Hepatic stellate cell (primary cell): ENCODE measurements around the gene ZNF451.
"Not testable (repeated sequence)": the region's sequence is repeated elsewhere in the genome, so short reads cannot be mapped to it uniquely, and the experiment has no call there.

Source experiments
- DNase-seq: peaks from one replicate; pipeline ENCODE4 v3.0.0; 2011; ENCODE audit warnings: low spot score

Gene ZNF451

DNA sequence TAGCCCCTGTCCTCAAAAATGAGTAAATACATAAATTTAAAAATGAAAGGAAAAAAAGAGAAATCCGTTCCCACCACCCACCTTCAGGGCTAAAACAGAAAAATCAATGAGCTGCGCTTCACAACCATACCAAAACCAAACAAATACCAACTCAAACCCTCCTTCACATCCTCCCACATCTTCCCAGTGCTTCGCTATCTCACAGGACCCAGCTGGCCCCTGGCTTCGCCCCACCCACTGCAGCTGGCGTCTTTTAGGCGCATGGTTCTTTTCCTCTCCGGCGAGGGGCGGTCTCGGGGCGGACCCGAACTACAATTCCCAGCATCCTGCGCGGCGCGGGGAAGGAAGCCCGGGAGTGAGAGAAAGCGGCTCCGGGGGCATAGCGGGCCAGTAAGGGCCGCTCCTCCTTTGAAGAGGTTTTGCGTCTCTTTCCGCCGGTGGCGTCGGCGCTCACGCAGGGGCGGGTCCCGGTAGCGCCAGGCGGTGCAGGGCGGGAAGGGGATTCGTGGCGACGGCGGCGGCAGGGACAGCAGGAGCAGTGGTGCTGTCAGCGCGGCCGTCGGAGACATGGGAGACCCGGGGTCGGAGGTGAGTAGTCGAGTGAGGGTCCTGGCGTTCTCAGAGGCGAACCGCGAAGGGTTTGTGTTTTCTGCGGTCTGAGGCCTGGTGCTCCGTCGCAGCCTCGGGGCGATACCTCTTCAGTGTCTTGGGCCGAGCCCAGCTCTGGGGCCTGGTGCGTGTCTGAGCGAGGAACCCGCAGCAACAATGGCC is at the start of gene ZNF451:
Gene ZNF451 (plus strand): TSS at position 502 of the 771 bp plus-strand sequence. CDS start 66 bp downstream, at position 568.
- peak; percentile 91 for DNase-seq

GRCh38 chr6:57044061-57044460 is 45.9 kb upstream of the ZNF451 start:
- DNase-seq, result not testable (repeated sequence)

DNA sequence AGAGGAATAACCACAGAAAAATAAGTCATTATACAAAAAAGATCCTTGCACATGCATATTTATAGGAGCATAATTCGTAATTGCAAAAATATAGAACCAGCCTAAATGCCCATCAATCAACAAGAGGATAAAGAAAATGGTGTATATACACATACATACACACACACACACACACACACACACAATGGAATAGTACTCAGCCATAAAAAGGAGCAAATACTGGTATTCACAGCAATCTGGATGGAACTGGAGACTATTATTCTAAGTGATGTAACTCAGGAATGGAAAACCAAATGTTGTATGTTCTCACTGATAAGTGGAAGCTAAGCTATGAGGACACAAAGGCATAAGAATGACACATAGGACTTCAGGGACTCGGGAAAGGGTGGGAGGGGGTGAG is 45.4 kb upstream of the ZNF451 start:
- DNase-seq, result no peak

- DNase-seq, result peak; percentile 82
These were observed 43.4 kb upstream of the ZNF451 start, which contains the start of gene KIAA1586 for GRCh38 chr6:57046332-57047256. Gene KIAA1586, plus strand, starts transcription at chr6:57046693. Its CDS starts 63 bp downstream, at chr6:57046756.

DNA sequence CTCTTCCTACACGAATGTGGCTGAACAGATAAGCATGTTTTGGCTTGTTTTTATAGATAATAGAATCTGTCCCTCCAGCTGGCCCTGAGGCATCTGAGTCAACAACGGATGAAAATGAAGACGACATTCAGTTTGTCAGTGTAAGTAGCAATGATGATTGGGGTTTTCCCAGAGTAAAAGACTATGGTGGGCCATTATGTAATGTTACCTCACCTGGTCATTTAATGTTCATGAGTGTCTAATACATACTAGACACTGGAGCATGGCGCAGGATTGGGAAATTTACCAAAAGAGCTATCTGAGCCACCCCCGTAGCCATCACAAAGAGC is 42.8 kb upstream of the ZNF451 start:
- DNase-seq, result not testable (repeated sequence)

DNA sequence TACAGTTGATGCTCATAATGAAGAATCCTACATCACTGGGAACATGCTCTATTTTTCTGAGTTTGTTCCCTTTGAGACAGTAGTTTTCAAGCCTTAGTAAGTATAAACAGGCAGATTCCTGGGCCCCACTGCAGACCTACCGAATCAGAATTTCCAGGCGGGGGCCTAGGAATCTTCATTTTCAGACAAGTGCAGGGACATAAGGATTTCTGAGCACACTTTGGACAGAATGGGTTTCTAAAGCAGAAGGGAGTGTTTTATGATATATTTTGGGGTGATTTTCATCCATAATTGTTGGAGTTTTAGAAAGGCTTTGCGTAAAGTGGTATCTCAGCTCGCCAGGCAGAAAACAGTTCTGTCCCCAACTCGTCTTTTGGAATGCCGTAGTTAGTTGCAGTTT is 42.1 kb upstream of the ZNF451 start:
- DNase-seq, result not testable (repeated sequence)

DNA sequence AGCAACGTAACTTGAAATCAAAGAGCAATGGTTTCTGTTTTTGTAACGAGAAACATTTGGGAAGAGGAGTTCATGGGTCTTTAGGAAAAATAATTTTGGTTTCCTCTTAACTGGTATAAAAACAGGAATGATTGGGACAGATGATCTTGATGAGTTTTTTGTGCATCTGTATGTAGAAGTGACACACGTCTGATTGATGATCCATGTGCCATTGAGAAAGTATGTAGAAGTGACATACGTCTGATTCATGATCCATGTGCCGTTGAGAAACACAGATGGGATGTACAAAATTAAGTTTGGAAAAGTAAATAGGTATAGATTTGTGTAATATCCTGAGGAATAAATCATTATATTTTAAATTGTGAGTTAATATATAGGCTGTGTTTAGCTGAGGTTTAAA is 41.4 kb upstream of the ZNF451 start:
- no peak for DNase-seq

DNA sequence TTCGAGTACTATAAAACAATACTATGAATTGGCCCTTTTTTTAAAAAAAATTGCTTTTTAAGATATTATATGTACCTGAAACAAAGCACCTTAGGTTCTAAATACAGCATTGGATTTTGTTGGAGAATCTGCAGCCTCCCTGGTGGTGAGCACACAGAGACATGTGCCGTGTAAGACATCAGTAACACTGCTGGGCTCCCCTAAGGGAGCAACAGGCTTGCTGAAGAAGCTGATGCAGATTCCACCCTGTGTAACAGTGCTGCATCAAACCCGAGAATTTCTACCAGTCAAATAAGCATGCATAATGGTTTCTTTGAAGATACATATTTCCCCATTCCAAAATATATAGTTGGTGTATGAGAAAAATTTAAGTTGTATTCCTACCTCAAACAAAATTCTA is 26.1 kb upstream of the ZNF451 start:
- DNase-seq, result no peak

DNA sequence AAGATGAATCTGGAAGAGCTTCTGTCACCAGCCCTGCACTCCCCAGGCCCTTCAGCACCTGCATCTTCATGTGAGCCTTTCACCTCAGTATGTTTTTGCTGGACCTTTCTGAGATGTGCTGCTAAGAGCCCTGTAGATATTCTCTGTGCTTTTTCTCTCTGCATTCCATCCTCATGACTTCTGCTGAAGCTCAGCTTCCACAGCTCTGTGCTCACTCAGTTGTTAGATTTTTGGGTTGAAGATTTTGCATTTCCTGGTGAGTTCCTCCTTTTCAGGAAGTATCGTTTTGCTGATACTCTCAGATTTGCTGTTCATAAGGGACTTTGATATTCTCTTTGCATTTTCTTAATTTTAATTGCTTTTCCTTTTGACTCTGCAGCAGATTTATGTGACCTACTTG is 25.2 kb upstream of the ZNF451 start:
- DNase-seq, result no peak

DNA sequence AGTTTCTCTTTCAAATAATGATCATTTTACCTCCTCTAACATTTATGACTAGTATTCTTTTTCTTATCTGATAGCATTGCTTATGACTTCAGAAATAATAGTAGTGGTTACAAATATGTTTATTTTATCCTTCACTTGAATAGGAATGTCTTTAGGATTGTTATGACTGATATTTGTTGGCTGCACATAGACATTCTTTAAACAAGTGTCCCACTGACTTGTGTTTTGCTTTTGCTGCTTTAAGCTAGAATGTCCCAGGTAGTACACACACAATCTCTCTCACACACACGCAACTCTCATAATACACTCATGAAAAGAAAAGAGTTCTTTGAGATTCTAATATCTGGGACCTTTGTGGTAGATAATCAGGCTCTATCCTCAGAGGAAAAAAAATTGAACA is 21.9 kb upstream of the ZNF451 start:
- no peak for DNase-seq

DNA sequence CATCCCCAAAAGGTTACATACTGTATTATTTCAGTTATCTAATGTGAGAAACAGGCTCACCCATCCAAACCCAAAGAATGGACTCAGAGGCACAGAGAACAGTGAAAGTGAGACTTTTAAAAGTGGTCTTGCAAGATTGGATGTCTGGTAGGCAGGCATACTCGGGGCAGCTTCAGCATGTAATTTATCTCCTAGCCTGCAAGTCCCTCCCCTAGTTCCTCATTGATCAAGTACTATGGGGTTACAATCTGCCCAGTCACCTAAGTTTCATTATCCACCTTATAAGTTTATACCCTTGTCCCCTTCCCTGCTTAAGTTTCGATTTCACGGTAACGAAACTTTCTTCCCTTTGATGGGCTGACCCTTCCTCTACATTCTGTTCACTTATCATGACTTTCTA is 20.8 kb upstream of the ZNF451 start:
- no peak for DNase-seq

DNA sequence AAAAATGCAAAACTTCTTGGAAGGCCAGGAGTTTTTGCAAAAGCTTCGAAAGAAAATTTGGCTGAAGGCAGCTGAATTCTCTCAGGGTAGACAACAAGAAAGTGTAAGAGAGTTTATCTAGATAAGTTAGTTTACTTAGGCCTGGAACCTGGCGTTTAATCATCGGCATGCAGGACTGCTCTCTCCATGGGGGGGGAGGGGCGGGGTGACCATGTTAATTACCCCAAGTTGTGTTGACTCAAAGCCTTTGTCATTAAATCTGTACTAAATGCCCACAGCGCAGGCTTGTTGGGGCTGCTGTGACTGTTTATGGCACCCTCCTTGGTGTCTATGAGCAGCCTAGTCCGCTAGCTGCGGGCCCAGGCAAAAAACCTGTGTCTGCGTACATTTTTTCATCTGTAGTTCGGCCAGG is 20.1 kb upstream of the ZNF451 start:
- DNase-seq, result no peak

GRCh38 chr6:57072108-57072507 is 17.9 kb upstream of the ZNF451 start:
- DNase-seq, result no peak

GRCh38 chr6:57074383-57074782 is 15.6 kb upstream of the ZNF451 start:
- DNase-seq, result no peak

DNA sequence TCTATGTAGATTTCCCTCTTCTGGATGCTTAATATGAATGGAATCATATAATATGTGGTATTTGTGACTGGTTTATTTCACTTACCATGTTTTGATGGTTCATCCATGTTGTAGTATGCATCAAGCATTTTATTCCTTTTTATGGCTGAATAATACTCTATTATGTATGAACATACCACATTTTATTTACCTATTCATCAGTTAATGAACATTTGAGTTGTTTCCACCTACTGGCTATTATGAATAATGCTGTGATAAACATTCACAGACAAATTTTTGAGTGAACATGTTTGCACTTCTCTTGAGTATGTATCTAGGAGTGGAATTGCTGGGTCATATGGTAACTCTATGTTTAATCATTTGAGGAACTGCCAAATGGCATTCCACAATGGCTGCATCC is 14.9 kb upstream of the ZNF451 start:
- DNase-seq, result no peak

- DNase-seq, result no peak
These were observed 11.3 kb upstream of the ZNF451 start for GRCh38 chr6:57078531-57079207.

- no peak for DNase-seq
These were observed 4.5 kb upstream of the ZNF451 start for GRCh38 chr6:57085471-57085870.

DNA sequence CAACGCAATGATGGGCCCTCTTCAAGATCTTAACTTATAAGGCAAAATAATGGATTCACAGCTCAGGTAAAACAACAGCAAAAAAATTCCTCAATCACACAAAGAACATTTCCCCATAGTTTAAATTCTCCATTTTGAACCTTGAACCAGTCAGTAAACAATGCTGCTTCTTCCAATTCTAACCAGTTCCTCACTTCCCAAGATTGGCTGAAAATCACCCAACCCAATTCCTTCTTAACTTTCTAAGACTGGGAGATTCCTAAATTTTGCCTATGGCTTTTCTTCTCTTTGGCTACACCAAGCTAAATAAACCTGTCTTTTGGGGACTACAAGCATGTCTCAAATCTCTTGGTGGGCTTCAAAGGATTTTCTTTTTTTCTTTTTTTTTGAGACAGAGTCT is 3.1 kb upstream of the ZNF451 start:
- DNase-seq, result no peak

DNA sequence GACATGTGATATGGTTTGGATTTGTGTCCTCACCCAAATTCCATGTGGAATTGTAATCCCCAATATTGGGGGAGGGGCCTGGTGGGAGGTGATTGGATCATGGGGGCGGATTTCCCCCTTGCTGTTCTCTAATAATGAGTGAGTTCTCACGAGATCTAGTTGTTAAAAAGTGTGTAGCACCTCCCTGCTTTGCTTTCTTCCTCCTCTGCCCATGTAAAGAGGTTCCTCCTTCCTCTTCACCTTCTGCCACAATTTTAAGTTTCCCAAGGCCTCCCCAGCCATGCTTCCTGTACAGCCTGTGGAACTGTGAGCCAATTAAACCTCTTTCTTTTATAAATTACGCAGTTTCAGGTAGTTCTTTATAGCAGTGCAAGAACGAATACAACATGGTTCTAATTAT is 2.1 kb upstream of the ZNF451 start:
- no peak for DNase-seq

DNA sequence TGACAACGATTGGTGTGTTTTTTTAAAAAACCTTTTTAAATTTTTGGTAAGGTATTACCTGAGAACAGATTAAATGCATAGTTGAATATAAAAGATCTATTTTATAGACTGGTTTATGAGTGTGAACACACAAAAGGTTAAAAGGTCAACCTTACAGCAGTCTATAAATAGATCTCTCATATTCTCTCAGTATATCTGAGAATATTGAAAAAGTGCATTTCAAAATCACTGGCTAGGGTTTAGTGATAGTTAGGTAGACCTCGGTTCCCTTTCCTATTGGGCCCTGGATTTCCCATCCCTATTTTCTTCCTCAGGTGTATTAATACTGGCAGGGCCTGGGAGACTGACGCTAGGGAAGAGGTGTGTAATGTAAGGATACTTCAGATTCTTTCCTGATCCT is 723 bp upstream of the ZNF451 start:
- peak; percentile 6 for DNase-seq

GRCh38 chr6:57090458-57091067 is 575 bp downstream of the ZNF451 start:
- DNase-seq, result not testable (repeated sequence)

DNA sequence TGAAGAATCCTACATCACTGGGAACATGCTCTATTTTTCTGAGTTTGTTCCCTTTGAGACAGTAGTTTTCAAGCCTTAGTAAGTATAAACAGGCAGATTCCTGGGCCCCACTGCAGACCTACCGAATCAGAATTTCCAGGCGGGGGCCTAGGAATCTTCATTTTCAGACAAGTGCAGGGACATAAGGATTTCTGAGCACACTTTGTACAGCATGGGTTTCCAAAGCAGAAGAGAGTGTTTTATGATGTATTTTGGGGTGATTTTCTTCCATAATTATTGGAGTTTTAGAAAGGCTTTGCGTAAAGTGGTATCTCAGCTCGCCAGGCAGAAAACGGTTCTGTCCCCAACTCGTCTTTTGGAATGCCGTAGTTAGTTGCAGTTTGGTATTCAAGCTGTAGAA is 1.4 kb downstream of the ZNF451 start:
- DNase-seq, result not testable (repeated sequence)
